Measurements from ENCODE around the gene MALRD1. TPM values are rescaled to one million over a fixed set of nuclear protein-coding genes. Genes with fewer than 3 reads are reported as not detected.

Gene MALRD1
- total RNA-seq, 1 donor from 2014 or later, result 2.3 TPM

- DNase-seq (ENCODE audit: low spot score), result no peak
Observed at GRCh38 chr10:19385846-19386450, 337.3 kb downstream of the MALRD1 start.

GRCh38 chr10:19408924-19409323, 360.3 kb downstream of the MALRD1 start:
- DNase-seq (ENCODE audit: low spot score), result no peak

- DNase-seq (ENCODE audit: low spot score), result no peak
Observed at GRCh38 chr10:19411119-19411518, 362.5 kb downstream of the MALRD1 start.

GRCh38 chr10:19412531-19412930, 363.9 kb downstream of the MALRD1 start:
- no peak for DNase-seq (ENCODE audit: low spot score)

DNA sequence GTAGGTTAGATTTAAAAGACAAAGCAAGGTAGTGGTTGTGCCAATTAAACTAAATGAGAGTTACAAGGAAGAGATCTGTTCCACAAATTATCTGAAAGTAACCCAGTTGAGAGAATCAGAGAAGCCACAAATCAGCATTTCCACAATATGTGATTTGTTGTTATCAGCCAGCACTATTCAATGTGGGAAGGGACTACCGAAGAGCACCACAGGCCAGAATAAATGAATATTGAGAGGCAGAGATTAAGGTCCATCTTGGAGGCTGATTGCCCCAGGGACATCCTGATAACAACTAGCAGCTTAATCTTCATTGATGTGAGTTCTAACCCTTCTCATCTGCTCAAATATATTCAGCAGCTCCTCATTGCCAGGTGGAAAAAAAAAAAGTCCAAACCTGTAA, 367.6 kb downstream of the MALRD1 start:
- no peak for DNase-seq (ENCODE audit: low spot score)

- no peak for DNase-seq (ENCODE audit: low spot score)
Observed at GRCh38 chr10:19417740-19418139, 369.1 kb downstream of the MALRD1 start.

DNA sequence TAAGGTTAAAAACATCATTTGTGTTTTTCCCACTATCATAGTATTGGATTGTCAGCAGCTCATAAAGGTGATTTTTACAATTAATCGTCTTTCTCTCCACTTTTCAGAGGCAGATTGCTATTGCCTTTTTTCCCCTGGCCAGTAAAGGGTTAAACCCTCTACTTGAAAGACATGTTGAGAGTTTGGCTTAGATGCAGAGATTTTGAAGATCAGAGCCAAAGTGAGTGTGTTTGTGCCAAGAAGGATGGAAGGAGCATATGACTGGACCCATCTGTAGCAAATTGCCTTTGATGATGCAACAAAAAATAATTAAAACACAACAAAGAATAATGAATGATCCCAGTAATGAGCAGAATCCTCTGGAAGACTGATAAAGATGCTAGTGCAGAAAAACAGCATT, 373.1 kb downstream of the MALRD1 start:
- no peak for DNase-seq (ENCODE audit: low spot score)

DNA sequence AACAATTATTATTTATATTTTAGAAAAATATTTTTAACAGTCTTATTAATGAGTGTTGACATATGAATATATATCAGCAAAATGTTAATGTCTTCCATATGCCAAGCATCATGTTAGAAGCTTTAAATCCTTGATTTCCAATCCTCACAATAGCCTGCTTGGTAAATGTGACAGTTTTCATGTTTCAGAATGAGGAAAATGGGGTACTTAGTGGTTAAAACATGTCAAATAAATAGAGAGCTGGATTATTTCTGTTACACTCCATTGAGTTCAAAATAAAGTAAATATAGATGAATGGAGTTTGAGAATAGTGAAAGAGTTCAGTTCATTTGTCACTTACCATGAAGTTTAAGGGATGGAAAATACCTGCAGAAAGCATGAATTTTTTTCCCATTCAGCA, 377.4 kb downstream of the MALRD1 start:
- DNase-seq (ENCODE audit: low spot score), result no peak

GRCh38 chr10:19431622-19432351, 383.2 kb downstream of the MALRD1 start:
- no peak for DNase-seq (ENCODE audit: low spot score)

GRCh38 chr10:19449860-19450259, 401.3 kb downstream of the MALRD1 start:
- DNase-seq (ENCODE audit: low spot score), result no peak

DNA sequence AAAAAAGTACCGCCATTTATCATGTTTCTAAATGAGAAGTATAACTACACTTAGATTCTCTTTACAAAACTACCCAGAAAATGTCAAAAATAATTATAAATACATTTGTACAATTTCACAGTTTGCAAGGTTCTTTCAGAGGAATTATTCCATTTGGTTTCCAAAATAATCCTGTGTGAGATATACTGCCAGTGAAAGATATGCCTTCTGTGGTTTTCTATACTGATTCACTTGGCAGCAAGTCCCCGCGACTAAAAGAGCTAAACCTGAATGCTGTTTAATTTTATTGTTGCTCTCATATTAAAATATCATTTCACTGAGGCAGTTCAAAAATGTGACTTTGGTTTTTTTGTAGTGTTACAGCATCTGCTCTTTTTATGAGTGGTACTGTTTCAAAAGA, 402.8 kb downstream of the MALRD1 start:
- no peak for DNase-seq (ENCODE audit: low spot score)

GRCh38 chr10:19451937-19452336, 403.3 kb downstream of the MALRD1 start:
- no peak for DNase-seq (ENCODE audit: low spot score)

GRCh38 chr10:19453967-19454366, 405.4 kb downstream of the MALRD1 start:
- DNase-seq (ENCODE audit: low spot score), result no peak

- DNase-seq (ENCODE audit: low spot score), result no peak
Observed at GRCh38 chr10:19461588-19461987, 413.0 kb downstream of the MALRD1 start.

DNA sequence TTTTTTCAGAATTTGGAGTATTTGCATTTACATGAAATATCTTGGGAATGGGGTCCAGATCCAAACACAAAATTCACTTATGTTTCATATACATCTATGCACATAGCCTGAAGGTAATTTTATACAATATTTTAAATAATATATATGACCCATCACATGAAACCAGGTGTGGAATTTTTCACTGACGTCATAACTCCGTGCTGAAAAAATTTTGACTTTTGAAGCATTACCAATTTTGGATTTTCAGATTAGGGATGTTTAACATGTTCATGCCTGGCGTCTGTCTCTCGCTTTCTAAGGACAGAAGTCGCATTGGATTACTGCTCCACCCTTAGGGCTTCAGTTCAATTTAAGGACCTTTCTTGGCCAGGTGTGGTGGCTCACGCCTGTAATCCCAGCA, 418.1 kb downstream of the MALRD1 start:
- no peak for DNase-seq (ENCODE audit: low spot score)

DNA sequence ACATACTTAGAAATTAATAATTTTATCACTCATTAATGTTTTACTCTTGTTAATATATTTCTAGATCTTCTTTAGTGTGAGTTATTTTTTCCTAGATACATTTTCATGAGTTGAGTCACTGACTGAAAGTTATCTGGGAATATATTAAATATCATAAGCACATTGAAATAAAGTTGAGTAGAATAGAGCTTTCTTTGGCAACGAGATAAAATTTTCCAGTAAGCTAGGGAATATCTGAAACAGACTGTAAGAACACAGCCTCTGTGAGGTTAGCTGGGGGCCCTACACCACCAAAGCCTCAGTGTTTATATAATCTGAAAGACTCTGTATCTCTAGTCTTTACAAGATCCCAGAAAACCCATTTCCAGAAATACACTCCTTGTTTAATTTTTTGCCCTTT, 419.8 kb downstream of the MALRD1 start:
- no peak for DNase-seq (ENCODE audit: low spot score)

DNA sequence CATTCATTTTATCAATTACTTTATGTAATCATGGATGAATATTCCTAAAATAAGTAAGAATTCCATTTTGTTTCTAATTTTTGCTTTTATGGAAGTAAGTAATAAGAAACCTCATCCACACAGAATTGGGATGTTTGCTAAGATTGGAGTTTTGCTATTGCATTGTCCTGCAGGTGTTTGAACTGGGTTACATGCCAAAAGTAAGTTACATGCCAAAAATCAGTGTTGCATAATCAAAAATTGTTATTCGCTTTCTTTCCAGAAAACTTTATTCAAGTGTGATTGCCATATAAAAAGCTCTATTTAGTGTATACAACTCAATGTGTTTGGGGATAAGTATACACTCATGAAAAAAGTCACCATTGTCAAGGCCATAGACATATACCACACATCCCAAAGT, 420.9 kb downstream of the MALRD1 start:
- DNase-seq (ENCODE audit: low spot score), result no peak

- no peak for DNase-seq (ENCODE audit: low spot score)
Observed at GRCh38 chr10:19479854-19480253, 431.3 kb downstream of the MALRD1 start.

DNA sequence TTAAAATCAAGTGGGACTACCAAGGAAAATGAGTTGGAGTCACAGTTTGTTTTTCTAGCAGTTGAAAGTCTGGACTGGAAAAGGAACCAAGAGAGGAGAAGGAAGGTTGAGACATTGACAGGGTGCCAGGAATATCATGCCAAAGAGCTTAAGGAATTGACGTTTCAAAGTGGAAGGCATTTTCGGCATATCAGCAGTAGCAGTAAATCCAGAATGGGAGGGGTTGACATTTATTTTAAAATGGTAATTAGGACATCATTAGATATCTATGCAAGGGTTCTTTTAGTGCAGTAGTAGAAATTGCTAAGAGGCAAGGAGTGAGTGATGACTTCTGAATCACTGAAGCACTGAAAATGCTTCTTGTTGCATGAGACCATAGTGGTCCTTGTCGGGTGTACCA, 431.8 kb downstream of the MALRD1 start:
- DNase-seq (ENCODE audit: low spot score), result no peak

DNA sequence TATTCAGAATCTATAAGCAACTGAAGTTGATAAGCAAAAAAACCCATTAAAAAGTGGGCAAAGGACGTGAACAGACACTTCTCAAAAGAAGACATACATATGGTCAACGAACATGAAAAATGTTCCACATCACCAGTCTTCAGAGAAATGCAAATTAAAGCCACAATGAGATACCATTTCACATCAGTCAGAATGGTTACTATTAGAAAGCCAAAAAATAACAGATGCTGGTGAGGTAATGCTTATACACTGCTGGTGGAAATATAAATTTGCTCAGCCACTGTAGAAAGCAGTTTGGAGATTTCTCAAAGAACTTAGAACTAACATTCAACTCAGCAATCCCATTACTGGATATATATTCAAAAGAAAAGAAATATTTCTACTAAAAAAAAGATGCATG, 434.8 kb downstream of the MALRD1 start:
- no peak for DNase-seq (ENCODE audit: low spot score)

GRCh38 chr10:19488592-19489280, 440.1 kb downstream of the MALRD1 start:
- DNase-seq (ENCODE audit: low spot score), result peak; percentile 14

- no peak for DNase-seq (ENCODE audit: low spot score)
Observed at GRCh38 chr10:19491166-19491565, 442.6 kb downstream of the MALRD1 start.

DNA sequence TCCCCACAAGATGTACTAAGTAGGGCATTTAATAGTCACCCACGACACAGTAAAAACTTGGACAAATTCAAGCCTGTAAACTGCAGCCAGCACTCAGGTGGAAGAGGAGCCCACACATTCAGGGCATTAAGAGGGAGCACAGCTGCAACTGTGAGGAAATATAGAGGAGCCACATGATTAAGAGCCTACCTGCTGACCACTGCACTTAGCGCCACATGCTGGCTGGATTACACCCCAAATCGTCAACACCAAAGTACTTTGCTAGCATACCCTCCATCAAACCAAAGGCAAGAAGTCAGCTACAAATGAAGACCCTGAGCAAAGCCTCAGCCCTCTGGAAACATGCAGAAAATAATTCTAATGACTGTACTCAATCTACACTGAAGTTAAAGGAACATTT, 445.3 kb downstream of the MALRD1 start:
- DNase-seq (ENCODE audit: low spot score), result no peak
